GM19238 (cell line): ENCODE data around the gene ZNF224.
"Not testable (repeated sequence)": the region's sequence is repeated elsewhere in the genome, so short reads cannot be mapped to it uniquely, and the experiment has no call there.

ENCODE experiments used
- DNase-seq: peaks from one replicate; pipeline ENCODE4 v3.0.0; 2011; ENCODE audit warnings: low spot score; ENCODE audit not compliant: insufficient read length

Gene ZNF224

GRCh38 chr19:44121162-44121561 lies 27.0 kb downstream of the ZNF224 start:
- DNase-seq: not testable (repeated sequence)

GRCh38 chr19:44131955-44132354 lies 37.8 kb downstream of the ZNF224 start:
- no peak for DNase-seq

GRCh38 chr19:44141191-44142058 lies 47.3 kb downstream of the ZNF224 start, which contains the start of gene ZNF234:
Gene ZNF234 (plus strand): TSS chr19:44141554. CDS start chr19:44144633, 3,079 bp downstream.
- DNase-seq: peak; percentile 74

GRCh38 chr19:44142059-44142433 lies 47.9 kb downstream of the ZNF224 start:
- DNase-seq: no peak

DNA sequence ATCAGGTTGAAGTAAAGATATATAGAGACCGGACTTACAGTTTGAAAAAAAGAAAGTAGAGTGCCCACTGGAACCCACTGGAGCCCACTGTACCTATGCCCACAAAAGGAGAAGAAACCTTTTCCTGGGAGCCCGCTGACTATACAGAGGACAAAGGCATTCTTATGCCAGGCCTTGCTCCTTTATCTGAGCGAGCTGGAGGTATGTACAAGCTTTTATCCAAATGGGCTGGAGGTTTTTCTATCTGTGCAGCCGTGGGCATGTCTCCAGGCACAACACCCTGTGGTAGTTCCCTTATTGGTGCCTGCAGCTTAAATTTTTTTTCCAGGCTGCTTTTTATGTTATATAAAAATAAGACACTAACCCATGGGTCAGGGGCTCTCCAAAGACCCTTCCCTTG lies 55.6 kb downstream of the ZNF224 start:
- no peak for DNase-seq

- DNase-seq: no peak
These were observed 57.3 kb downstream of the ZNF224 start for GRCh38 chr19:44151491-44151890.

GRCh38 chr19:44156475-44156874 lies 62.3 kb downstream of the ZNF224 start:
- DNase-seq: no peak
